GF-D8 (cell line): ENCODE results near the gene PTPRO.

Source experiments
- DNase-seq: peaks from one replicate; lab custom pipeline; 2025; lab: John Stamatoyannopoulos, UW

The PTPRO gene

GRCh38 chr12:15646581-15646980 lies 324.3 kb downstream of the PTPRO start:
- DNase-seq: no peak
